HG03354 (cell line): ENCODE data around the gene APLP2.

Experiments
- ATAC-seq: cut with Tn5 transposase; IDR thresholded peaks from one replicate; pipeline ENCODE4 v1.9.1; 2021; ENCODE audit warnings: mild to moderate bottlenecking; ENCODE audit not compliant: unreplicated experiment, poor library complexity, severe bottlenecking

The APLP2 gene

GRCh38 chr11:130136107-130136506 lies 66.4 kb downstream of the APLP2 start:
- no peak for ATAC-seq

GRCh38 chr11:130137999-130138398 lies 68.3 kb downstream of the APLP2 start:
- no peak for ATAC-seq

- no peak for ATAC-seq
Observed at GRCh38 chr11:130139401-130139800, 69.7 kb downstream of the APLP2 start.

GRCh38 chr11:130141561-130142341 lies 72.1 kb downstream of the APLP2 start:
- ATAC-seq = no peak

- ATAC-seq = no peak
Observed at GRCh38 chr11:130144141-130144540, 74.4 kb downstream of the APLP2 start.

- no peak for ATAC-seq
Observed at GRCh38 chr11:130144861-130145281, 75.2 kb downstream of the APLP2 start.

- ATAC-seq = no peak
Observed at GRCh38 chr11:130145311-130145812, 75.7 kb downstream of the APLP2 start.

GRCh38 chr11:130145975-130146776 lies 76.5 kb downstream of the APLP2 start:
- ATAC-seq = no peak

GRCh38 chr11:130146796-130147195 lies 77.1 kb downstream of the APLP2 start:
- ATAC-seq = no peak

GRCh38 chr11:130148796-130149326 lies 79.2 kb downstream of the APLP2 start:
- ATAC-seq = no peak

- ATAC-seq = no peak
Observed at GRCh38 chr11:130150790-130151189, 81.1 kb downstream of the APLP2 start.

GRCh38 chr11:130151196-130151595 lies 81.5 kb downstream of the APLP2 start:
- no peak for ATAC-seq

- ATAC-seq = no peak
Observed at GRCh38 chr11:130156108-130157022, 86.7 kb downstream of the APLP2 start.

- no peak for ATAC-seq
Observed at GRCh38 chr11:130157101-130157500, 87.4 kb downstream of the APLP2 start.

- no peak for ATAC-seq
Observed at GRCh38 chr11:130157840-130158239, 88.1 kb downstream of the APLP2 start.

GRCh38 chr11:130159139-130159538 lies 89.4 kb downstream of the APLP2 start:
- ATAC-seq = no peak

- ATAC-seq = no peak
Observed at GRCh38 chr11:130159657-130160497, 90.2 kb downstream of the APLP2 start, which contains the start of gene ST14. ST14 (plus strand) TSS chr11:130159782; CDS start chr11:130159980, 198 bp downstream.

GRCh38 chr11:130160498-130161155 lies 90.9 kb downstream of the APLP2 start:
- no peak for ATAC-seq
